ENCODE measurements around the gene NAT10. TPM values are rescaled to one million over a fixed set of nuclear protein-coding genes. Genes with fewer than 3 reads are reported as not detected.

NAT10 gene
- total RNA-seq, 1 donor, result 20.6 TPM

- H3K79me2 ChIP-seq (ENCODE audit: insufficient read depth, low read length), result no peaks in the 10 kb centered on the region
- H3K36me3 ChIP-seq (ENCODE audit: insufficient read depth, low read length), result peaks cover 7% of the 10 kb centered on the region
- H3K27ac ChIP-seq (ENCODE audit: low read depth, low read length), result no peak overlapping the region
- no peaks in the 10 kb centered on the region for H3K27me3 ChIP-seq (ENCODE audit: insufficient read depth, low read length)
- H3K9me3 ChIP-seq (ENCODE audit: low read depth, low read length), result no peaks in the 10 kb centered on the region
- peak; percentile 88 for DNase-seq (ENCODE audit: insufficient read length, low spot score, missing footprints)
- peaks cover 14% of the 10 kb centered on the region for H4K20me1 ChIP-seq (ENCODE audit: insufficient read depth, low read length)
- TF ChIP-seq, protein P1, sequence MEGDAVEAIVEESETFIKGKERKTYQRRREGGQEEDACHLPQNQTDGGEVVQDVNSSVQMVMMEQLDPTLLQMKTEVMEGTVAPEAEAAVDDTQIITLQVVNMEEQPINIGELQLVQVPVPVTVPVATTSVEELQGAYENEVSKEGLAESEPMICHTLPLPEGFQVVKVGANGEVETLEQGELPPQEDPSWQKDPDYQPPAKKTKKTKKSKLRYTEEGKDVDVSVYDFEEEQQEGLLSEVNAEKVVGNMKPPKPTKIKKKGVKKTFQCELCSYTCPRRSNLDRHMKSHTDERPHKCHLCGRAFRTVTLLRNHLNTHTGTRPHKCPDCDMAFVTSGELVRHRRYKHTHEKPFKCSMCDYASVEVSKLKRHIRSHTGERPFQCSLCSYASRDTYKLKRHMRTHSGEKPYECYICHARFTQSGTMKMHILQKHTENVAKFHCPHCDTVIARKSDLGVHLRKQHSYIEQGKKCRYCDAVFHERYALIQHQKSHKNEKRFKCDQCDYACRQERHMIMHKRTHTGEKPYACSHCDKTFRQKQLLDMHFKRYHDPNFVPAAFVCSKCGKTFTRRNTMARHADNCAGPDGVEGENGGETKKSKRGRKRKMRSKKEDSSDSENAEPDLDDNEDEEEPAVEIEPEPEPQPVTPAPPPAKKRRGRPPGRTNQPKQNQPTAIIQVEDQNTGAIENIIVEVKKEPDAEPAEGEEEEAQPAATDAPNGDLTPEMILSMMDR (IDR thresholded peaks at IDR 0.05; ENCODE audit: extremely low read depth, low read depth, low read length), result no peak
- no peak overlapping the region for H3K4me2 ChIP-seq (ENCODE audit: insufficient read depth, low read length)
- no peaks in the 10 kb centered on the region for H3K4me1 ChIP-seq (ENCODE audit: insufficient read depth, low read length)
- no peak overlapping the region for H2AFZ ChIP-seq (ENCODE audit: low read length)
- H3K4me3 ChIP-seq (ENCODE audit: insufficient read depth, low read length), result no peak overlapping the region
These were observed 56.5 kb downstream of the NAT10 start for GRCh38 chr11:34161812-34162492.

DNA sequence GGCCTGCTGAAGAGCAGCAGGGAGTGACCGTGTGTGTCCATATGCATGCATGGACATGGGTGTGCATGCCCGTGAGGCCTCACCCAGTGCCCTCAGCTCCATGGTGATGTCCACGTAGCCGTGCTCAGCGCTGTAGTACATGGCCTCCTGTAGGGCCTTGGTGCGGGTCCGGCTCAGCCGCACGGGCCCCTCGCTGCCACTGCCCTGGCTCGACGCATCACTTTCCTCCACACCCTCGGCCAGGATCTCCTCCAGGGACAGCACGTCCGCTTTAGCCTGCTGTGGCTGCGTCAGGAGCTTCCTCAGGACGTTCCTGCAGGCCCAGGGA is 57.0 kb downstream of the NAT10 start:
- no peak overlapping the region for H3K27ac ChIP-seq (ENCODE audit: low read depth, low read length)

GRCh38 chr11:34162856-34163255 is 57.4 kb downstream of the NAT10 start:
- peaks cover 14% of the 10 kb centered on the region for H4K20me1 ChIP-seq (ENCODE audit: insufficient read depth, low read length)
- no peak overlapping the region for H2AFZ ChIP-seq (ENCODE audit: low read length)
- DNase-seq (ENCODE audit: insufficient read length, low spot score, missing footprints), result peak; percentile 79
- no peaks in the 10 kb centered on the region for H3K9me3 ChIP-seq (ENCODE audit: low read depth, low read length)
- H3K27me3 ChIP-seq (ENCODE audit: insufficient read depth, low read length), result no peaks in the 10 kb centered on the region
- H3K79me2 ChIP-seq (ENCODE audit: insufficient read depth, low read length), result no peaks in the 10 kb centered on the region
- H3K4me1 ChIP-seq (ENCODE audit: insufficient read depth, low read length), result no peaks in the 10 kb centered on the region
- no peak overlapping the region for H3K4me2 ChIP-seq (ENCODE audit: insufficient read depth, low read length)
- H3K27ac ChIP-seq (ENCODE audit: low read depth, low read length), result no peak overlapping the region
- no peak overlapping the region for H3K4me3 ChIP-seq (ENCODE audit: insufficient read depth, low read length)
- TF ChIP-seq, protein P1 (IDR thresholded peaks at IDR 0.05; ENCODE audit: extremely low read depth, low read depth, low read length), result no peak
- peaks cover 7% of the 10 kb centered on the region for H3K36me3 ChIP-seq (ENCODE audit: insufficient read depth, low read length)

More for the DNA sequence above, 57.0 kb downstream of the NAT10 start:
- H3K36me3 ChIP-seq (ENCODE audit: insufficient read depth, low read length), result peaks cover 7% of the 10 kb centered on the region
- no peaks in the 10 kb centered on the region for H3K27me3 ChIP-seq (ENCODE audit: insufficient read depth, low read length)
- no peak overlapping the region for H3K4me2 ChIP-seq (ENCODE audit: insufficient read depth, low read length)
- peak; percentile 62 for DNase-seq (ENCODE audit: insufficient read length, low spot score, missing footprints)
- H3K4me3 ChIP-seq (ENCODE audit: insufficient read depth, low read length), result no peak overlapping the region
- peaks cover 14% of the 10 kb centered on the region for H4K20me1 ChIP-seq (ENCODE audit: insufficient read depth, low read length)
- TF ChIP-seq, protein P1 (IDR thresholded peaks at IDR 0.05; ENCODE audit: extremely low read depth, low read depth, low read length), result no peak
- H3K4me1 ChIP-seq (ENCODE audit: insufficient read depth, low read length), result no peaks in the 10 kb centered on the region
- H2AFZ ChIP-seq (ENCODE audit: low read length), result no peak overlapping the region
- H3K79me2 ChIP-seq (ENCODE audit: insufficient read depth, low read length), result no peaks in the 10 kb centered on the region
- no peaks in the 10 kb centered on the region for H3K9me3 ChIP-seq (ENCODE audit: low read depth, low read length)

DNA sequence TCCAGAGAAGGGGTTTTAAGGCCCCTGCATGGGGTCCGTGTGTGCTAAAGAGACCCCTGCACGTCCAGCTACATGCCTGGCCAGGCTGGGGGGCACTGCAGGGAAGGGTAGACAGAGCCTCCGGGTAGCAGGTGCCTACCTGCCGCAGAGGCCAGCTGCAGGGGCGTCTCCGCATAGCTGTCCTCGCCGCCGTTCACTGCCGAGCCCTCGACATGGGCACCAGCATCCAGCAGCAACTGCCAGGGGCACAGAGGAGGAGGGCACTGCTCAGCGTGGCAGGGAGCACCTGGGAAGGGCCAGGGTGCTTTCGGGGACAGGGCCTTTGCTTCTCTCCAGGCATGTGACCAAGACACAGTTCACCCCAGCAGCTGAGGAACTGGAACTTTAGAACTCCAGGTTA is 59.7 kb downstream of the NAT10 start:
- no peaks in the 10 kb centered on the region for H3K4me1 ChIP-seq (ENCODE audit: insufficient read depth, low read length)
- no peaks in the 10 kb centered on the region for H3K27me3 ChIP-seq (ENCODE audit: insufficient read depth, low read length)
- no peaks in the 10 kb centered on the region for H3K79me2 ChIP-seq (ENCODE audit: insufficient read depth, low read length)
- no peak overlapping the region for H3K27ac ChIP-seq (ENCODE audit: low read depth, low read length)
- no peak overlapping the region for H3K4me2 ChIP-seq (ENCODE audit: insufficient read depth, low read length)
- peaks cover 11% of the 10 kb centered on the region for H4K20me1 ChIP-seq (ENCODE audit: insufficient read depth, low read length)
- H3K9me3 ChIP-seq (ENCODE audit: low read depth, low read length), result no peaks in the 10 kb centered on the region
- TF ChIP-seq, protein P1 (IDR thresholded peaks at IDR 0.05; ENCODE audit: extremely low read depth, low read depth, low read length), result no peak
- no peak overlapping the region for H2AFZ ChIP-seq (ENCODE audit: low read length)
- DNase-seq (ENCODE audit: insufficient read length, low spot score, missing footprints), result peak; percentile 62
- no peak overlapping the region for H3K4me3 ChIP-seq (ENCODE audit: insufficient read depth, low read length)
- H3K36me3 ChIP-seq (ENCODE audit: insufficient read depth, low read length), result peaks cover under 1% of the 10 kb centered on the region

Data from osteoblast (primary cell).